Measurements from ENCODE around the gene BAIAP2.

The BAIAP2 gene

GRCh38 chr17:81070541-81071246 lies 35.7 kb downstream of the BAIAP2 start:
- no peak for TF ChIP-seq REST (IDR thresholded peaks at IDR 0.05; ENCODE audit: insufficient read depth in 1 of 2, low read depth in 2 of 2, low read length in 2 of 2)
- TF ChIP-seq TAF1 (IDR thresholded peaks at IDR 0.05; ENCODE audit: borderline replicate concordance, insufficient read depth, low read length), result no peak
- no peak for TF ChIP-seq SIN3A (IDR thresholded peaks at IDR 0.05; ENCODE audit: borderline replicate concordance, insufficient read depth, low read length)
- TF ChIP-seq FOXP2 (optimal IDR thresholded peaks at IDR 0.05; ENCODE audit: borderline replicate concordance, extremely low read depth, extremely low read length, insufficient read depth), result no peak
- no peak for TF ChIP-seq POLR2AphosphoS5 (IDR thresholded peaks at IDR 0.05; ENCODE audit: low read depth, low read length)

GRCh38 chr17:81071761-81072741 lies 37.1 kb downstream of the BAIAP2 start:
- TF ChIP-seq FOXP2 (optimal IDR thresholded peaks at IDR 0.05; ENCODE audit: borderline replicate concordance, extremely low read depth, extremely low read length, insufficient read depth) (no peak), POLR2AphosphoS5 (IDR thresholded peaks at IDR 0.05; ENCODE audit: low read depth, low read length) (0 out of 2 replicates have a peak, but pooled peaks have one; percentile 13)

- no peak for TF ChIP-seq SIN3A (IDR thresholded peaks at IDR 0.05; ENCODE audit: borderline replicate concordance, insufficient read depth, low read length)
- TF ChIP-seq FOXP2 (optimal IDR thresholded peaks at IDR 0.05; ENCODE audit: borderline replicate concordance, extremely low read depth, extremely low read length, insufficient read depth), result peak; percentile 46
- no peak for TF ChIP-seq POLR2AphosphoS5 (IDR thresholded peaks at IDR 0.05; ENCODE audit: low read depth, low read length)
- 0 out of 4 replicates have a peak, but pooled peaks of 1 of the 2 experiments have one; percentile 13 for TF ChIP-seq REST (IDR thresholded peaks at IDR 0.05; ENCODE audit: insufficient read depth in 1 of 2, low read depth in 2 of 2, low read length in 2 of 2)
- no peak for TF ChIP-seq TAF1 (IDR thresholded peaks at IDR 0.05; ENCODE audit: borderline replicate concordance, insufficient read depth, low read length)
Measured at GRCh38 chr17:81073967-81074839, 39.3 kb downstream of the BAIAP2 start.

GRCh38 chr17:81074875-81075274 lies 39.9 kb downstream of the BAIAP2 start:
- TF ChIP-seq FOXP2 (optimal IDR thresholded peaks at IDR 0.05; ENCODE audit: borderline replicate concordance, extremely low read depth, extremely low read length, insufficient read depth) (no peak), POLR2AphosphoS5 (IDR thresholded peaks at IDR 0.05; ENCODE audit: low read depth, low read length) (peak; percentile 45; the same call in 1 of the 2 replicates)

GRCh38 chr17:81075307-81075706 lies 40.4 kb downstream of the BAIAP2 start:
- TF ChIP-seq POLR2AphosphoS5 (IDR thresholded peaks at IDR 0.05; ENCODE audit: low read depth, low read length) (0 out of 2 replicates have a peak, but pooled peaks have one; percentile 28), FOXP2 (optimal IDR thresholded peaks at IDR 0.05; ENCODE audit: borderline replicate concordance, extremely low read depth, extremely low read length, insufficient read depth) (no peak)

GRCh38 chr17:81076141-81076679 lies 41.3 kb downstream of the BAIAP2 start:
- TF ChIP-seq FOXP2 (optimal IDR thresholded peaks at IDR 0.05; ENCODE audit: borderline replicate concordance, extremely low read depth, extremely low read length, insufficient read depth) (no peak), REST (IDR thresholded peaks at IDR 0.05; ENCODE audit: insufficient read depth in 1 of 2, low read depth in 2 of 2, low read length in 2 of 2) (no peak), TAF1 (IDR thresholded peaks at IDR 0.05; ENCODE audit: borderline replicate concordance, insufficient read depth, low read length) (no peak), SIN3A (IDR thresholded peaks at IDR 0.05; ENCODE audit: borderline replicate concordance, insufficient read depth, low read length) (no peak), POLR2AphosphoS5 (IDR thresholded peaks at IDR 0.05; ENCODE audit: low read depth, low read length) (no peak)

All from PFSK-1 (cell line).